ENCODE measurements around the gene TEAD1.

Gene TEAD1

GRCh38 chr11:12673924-12674570 lies at the start of gene TEAD1:
Gene TEAD1, plus strand, starts transcription at chr11:12674421.
- peak; percentile 66 for DNase-seq

- no peak for DNase-seq
Measured at GRCh38 chr11:12624595-12624994, 49.6 kb upstream of the TEAD1 start.

- peak; percentile 72 for DNase-seq
Measured at GRCh38 chr11:12625438-12626071, 48.7 kb upstream of the TEAD1 start.

- no peak for DNase-seq
Measured at GRCh38 chr11:12626616-12627015, 47.6 kb upstream of the TEAD1 start.

GRCh38 chr11:12628314-12628713 lies 45.9 kb upstream of the TEAD1 start:
- DNase-seq, result no peak

GRCh38 chr11:12629601-12630313 lies 44.5 kb upstream of the TEAD1 start:
- DNase-seq, result no peak

GRCh38 chr11:12631651-12632050 lies 42.6 kb upstream of the TEAD1 start:
- no peak for DNase-seq

GRCh38 chr11:12634329-12634728 lies 39.9 kb upstream of the TEAD1 start:
- no peak for DNase-seq

GRCh38 chr11:12636871-12637410 lies 37.3 kb upstream of the TEAD1 start:
- DNase-seq, result no peak

- no peak for DNase-seq
Measured at GRCh38 chr11:12639388-12639787, 34.8 kb upstream of the TEAD1 start.

- DNase-seq, result no peak
Measured at GRCh38 chr11:12640355-12640754, 33.9 kb upstream of the TEAD1 start.

- DNase-seq, result no peak
Measured at GRCh38 chr11:12640926-12641849, 33.0 kb upstream of the TEAD1 start.

- DNase-seq, result peak; percentile 4
Measured at GRCh38 chr11:12642040-12642439, 32.2 kb upstream of the TEAD1 start.

- DNase-seq, result no peak
Measured at GRCh38 chr11:12642806-12643428, 31.3 kb upstream of the TEAD1 start.

GRCh38 chr11:12646478-12646877 lies 27.7 kb upstream of the TEAD1 start:
- no peak for DNase-seq

- DNase-seq, result no peak
Measured at GRCh38 chr11:12653729-12654128, 20.5 kb upstream of the TEAD1 start.

GRCh38 chr11:12655842-12656241 lies 18.4 kb upstream of the TEAD1 start:
- no peak for DNase-seq

- no peak for DNase-seq
Measured at GRCh38 chr11:12657336-12657735, 16.9 kb upstream of the TEAD1 start.

GRCh38 chr11:12657981-12658380 lies 16.2 kb upstream of the TEAD1 start:
- DNase-seq, result no peak

GRCh38 chr11:12662101-12662689 lies 12.0 kb upstream of the TEAD1 start:
- DNase-seq, result no peak

GRCh38 chr11:12664385-12664784 lies 9.8 kb upstream of the TEAD1 start:
- DNase-seq, result no peak

GRCh38 chr11:12666915-12667314 lies 7.3 kb upstream of the TEAD1 start:
- DNase-seq, result peak; percentile 56

Measured in OCI-M1 (cell line).